HG02943 (cell line): ENCODE measurements around the gene ARG1.

ENCODE experiments used
- ATAC-seq: cut with Tn5 transposase; IDR thresholded peaks from one replicate; pipeline ENCODE4 v1.9.1; 2021; ENCODE audit warnings: mild to moderate bottlenecking, low read depth, moderate library complexity; ENCODE audit not compliant: unreplicated experiment

Gene ARG1

DNA sequence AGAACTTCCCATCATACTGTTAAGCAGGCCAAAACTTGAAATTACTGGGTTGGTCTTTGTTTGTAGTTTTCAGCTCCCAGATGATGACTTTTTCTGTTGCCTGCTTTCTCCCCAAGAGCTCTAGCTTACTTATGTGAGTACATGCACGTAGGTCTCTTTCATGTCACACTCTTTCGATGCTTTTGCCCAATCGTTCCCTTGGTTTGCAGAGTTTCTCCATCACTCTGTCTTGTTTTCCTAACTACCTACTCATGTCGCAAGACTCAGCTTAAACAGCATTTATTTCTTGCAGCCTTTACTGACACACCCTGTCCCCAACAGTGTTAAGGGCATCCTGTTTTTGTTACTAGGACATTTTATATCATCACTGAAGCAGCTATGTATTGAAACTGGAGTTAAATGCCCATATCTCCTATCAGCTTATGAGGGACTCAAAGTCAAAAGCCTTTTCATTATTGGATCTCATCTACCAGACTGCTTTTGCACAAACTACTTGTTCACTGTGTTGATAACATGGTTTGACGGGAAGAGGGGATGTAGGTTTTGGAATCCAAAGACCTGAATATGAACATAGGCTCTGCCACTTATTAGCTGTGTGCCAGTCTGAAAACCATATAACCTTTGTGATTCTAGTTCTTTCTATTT is 2.9 kb downstream of the ARG1 start:
- no peak for ATAC-seq

- ATAC-seq, result no peak
Measured at GRCh38 chr6:131581523-131581922, 8.5 kb downstream of the ARG1 start.

- ATAC-seq, result no peak
Measured at GRCh38 chr6:131586543-131586942, 13.5 kb downstream of the ARG1 start.

DNA sequence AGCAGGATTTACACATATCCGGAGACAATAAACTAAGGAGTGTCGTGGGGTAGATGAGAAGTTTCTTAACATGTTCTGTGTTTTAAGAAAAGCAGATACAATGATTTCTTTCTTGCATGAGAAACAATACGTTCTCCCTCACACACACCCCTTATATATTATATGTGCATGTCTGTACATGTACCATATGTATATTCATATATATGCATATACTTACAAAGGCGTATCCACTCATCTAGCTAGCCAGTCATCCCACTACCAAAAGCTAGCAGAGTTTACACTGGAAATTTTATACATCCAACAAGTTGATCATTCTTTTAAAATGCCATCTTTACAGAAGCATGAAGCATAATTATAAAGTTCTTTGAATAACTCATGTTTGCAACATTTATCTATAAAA is 14.9 kb downstream of the ARG1 start:
- no peak for ATAC-seq

DNA sequence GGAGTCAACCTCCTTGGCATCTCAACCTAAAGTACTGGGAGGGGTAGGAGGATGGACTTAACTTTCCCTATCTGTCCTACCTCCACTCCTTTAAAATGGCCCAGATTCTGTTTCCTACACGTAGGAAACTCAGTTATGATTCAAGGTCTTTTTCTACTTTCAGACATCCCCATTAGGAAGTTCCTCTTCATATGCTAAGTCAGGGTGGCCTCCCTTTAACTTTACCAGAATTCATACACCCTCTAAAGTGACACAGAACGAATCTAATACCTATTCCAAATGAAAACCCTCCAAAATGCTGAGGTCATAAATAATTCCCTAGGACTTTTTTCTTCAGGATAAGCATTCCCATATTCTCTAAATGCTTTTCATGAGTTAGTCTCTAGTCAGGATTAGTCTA is 15.6 kb downstream of the ARG1 start:
- ATAC-seq, result no peak

GRCh38 chr6:131592935-131593334 is 19.9 kb downstream of the ARG1 start:
- ATAC-seq, result no peak

DNA sequence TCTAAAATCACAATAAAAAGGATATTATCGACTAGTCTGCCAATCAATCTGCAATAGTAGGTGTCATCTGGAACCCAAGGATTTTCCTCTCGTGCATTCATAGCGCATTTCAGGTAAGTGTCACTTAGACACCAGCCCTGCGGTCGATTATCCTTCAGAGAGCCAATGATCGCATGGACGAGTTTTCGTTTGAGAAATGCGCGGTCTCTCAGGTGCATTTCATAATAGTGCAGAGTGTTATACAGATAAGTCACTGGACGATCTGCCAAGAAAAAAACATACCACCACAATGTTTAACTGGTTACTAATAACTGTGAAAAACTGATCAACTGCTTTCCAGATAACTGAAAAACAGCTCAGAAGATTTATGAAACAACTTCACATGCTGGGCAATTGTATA is 21.0 kb downstream of the ARG1 start:
- no peak for ATAC-seq

- no peak for ATAC-seq
Measured at GRCh38 chr6:131597446-131597845, 24.4 kb downstream of the ARG1 start.

DNA sequence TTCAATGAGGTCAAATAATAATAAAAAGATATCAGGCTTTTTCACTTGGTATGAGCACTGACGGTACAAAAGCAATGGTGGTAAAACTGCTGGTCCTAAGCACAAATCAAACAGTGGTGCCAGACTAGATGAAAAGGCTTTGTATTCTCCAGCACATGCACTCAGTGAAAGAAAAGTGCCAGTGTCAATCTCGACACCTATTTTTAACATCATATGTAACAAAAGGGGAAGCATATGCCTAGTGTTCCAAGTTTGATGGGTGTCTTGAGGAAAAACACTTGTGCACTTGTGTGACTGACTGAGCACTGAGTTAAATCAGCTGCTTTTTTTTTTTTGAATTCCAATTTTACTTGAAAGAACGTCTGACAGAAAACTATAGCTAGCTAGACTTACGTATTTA is 27.7 kb downstream of the ARG1 start:
- ATAC-seq, result no peak

- ATAC-seq, result no peak
Measured at GRCh38 chr6:131602781-131603312, 29.8 kb downstream of the ARG1 start.

DNA sequence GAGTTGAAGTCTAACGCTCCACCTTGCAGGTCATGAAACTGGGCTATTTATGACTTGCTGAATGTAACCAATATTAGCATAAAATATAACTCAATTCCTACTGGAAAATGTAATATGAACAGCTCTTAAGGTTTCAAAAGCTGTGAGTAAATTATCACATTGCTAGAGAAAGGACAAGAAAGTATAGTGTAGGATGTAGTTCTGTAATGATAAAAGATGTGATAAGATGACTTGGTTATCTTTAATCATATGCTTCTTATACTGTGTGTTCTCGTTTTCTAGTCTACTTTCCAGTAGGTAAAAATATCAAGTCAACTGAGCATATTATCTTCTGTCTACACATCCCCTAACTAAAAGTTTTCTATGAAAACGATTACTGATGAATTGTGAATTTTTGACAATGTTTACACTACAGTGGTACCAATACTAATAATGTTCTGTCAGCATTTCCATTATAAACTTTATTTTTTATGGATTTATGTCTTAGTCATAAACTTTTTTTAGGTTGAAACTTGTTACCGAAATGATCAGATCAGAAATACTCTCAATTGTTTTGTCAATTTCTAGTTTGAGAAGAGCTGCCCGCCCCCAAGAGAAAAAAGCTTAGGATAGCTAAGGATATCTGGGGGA is 40.4 kb downstream of the ARG1 start:
- ATAC-seq, result no peak

DNA sequence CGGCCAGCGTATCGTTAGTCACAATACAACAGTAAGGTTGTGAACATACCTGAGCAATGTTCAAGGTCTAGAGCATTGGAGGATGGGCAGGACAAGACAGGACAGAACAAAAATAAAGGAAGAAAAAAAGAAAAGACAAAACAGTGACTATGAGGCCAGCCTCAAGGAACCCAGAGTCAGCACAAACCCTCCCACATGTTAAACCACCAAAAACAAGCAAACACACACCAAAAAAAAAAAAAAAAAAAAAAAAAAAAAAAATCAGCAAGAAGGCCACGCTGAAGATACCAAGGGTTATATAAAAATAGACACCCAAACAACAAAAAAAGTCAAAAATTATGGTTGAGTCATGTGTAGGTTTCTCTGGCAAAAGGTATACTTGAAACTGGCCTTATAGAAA is 42.2 kb downstream of the ARG1 start:
- no peak for ATAC-seq

DNA sequence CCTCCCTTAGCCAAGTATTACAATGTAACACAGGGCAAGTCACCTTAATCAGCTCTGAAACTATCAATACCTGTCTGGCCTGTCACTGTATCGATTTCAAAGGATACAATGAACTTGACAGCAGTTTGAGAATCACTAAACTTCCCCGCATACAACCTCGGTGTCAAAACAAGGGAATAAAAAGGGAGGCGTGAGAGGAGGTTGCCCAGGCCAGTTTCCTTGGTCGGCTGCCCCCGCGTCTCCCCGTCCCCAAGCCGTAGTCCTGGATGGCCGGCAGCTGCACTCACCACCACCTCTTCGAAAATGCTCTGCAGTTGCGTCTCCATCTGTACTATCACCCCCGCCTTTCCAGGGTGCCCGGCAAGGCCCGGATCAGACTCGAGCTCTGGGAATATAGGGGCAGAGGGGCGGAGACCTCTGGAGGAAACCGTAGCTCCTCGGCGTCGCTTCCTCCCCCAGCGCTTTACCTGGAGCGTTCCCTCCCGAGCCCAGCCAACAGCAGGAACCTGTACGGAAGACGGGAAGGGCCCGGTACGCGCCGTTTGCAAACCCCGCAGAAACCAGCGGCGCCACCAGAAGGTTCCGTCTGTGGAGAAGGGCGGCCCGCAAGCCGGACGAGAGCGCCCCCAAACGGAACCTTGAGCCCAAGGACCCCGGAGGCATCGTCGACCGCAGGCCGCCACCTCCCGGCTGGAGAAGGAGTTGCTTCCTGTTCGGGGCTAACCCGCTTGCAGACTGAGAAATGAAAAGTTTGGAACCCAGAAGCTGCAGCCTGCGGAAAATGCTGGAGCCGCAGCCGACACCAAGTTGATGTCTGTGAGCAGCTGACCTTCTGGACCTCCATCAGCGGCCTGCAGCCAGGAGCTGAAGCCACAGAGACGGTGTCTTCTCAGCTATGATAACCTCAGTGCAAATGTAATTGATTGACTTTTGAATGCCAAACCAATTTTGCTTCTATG is 55.0 kb downstream of the ARG1 start, which contains the start of gene MED23:
TSS of gene MED23 (minus strand) at position 519 of the 959 bp plus-strand sequence. CDS start at position 326, 193 bp downstream.
- peak; percentile 96 for ATAC-seq

- ATAC-seq, result no peak
Measured at GRCh38 chr6:131628726-131629125, 55.7 kb downstream of the ARG1 start.

DNA sequence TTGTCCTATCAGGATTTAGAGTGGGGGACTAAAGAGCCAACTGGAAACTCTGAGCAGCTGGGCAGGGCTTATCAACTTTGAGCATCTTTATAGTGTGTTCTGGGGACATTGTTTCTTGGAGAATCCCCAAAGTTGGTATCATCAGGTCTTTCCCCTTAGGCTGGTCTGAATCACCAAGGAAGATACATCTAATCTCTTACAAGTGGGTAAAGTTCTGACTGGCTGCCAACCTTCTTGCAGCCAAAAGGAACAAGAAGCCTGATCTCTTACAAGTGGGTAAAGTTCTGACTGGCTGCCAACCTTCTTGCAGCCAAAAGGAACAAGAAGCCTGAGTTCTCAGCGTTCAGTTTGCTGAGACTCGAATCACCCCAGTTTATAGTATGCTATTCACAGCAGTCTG is 56.6 kb downstream of the ARG1 start:
- ATAC-seq, result no peak

DNA sequence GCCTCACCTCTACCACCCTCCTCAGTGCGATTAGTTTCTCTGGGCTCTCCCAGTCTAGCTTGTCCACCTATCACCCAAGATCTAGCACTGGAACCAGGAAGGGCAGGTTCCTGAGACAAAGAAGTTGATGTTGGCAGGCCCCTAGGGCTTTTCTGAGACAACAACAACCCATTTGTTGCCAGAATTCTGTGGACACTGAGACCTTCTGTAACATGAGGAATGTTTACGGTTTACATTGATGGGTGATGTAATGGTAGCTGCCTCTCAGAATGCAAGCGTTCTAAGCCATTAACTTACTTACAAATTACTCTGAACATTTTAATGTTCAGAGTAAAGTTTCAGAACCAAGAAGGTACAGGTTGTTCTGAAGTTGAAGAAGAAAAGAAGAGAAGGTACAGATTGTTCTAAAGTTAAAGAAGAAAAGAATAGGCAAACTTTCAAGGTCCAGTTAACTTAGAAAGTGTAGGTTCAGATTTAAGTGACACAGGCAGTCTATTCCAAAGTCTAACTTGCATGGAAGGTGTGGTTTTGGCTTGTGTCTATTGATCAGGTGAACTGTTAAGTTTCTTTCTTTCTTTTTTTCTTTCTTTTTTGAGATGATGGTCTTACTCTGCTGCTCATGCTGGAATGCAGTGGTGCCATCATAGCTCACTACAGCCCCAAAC is 58.7 kb downstream of the ARG1 start:
- ATAC-seq, result no peak
